ENCODE data around the gene ZNF490. TPM values are rescaled to one million over a fixed set of nuclear protein-coding genes. Genes with fewer than 3 reads are reported as not detected.
"Not testable (repeated sequence)": the region's sequence is repeated elsewhere in the genome, so short reads cannot be mapped to it uniquely, and the experiment has no call there.

Gene ZNF490
- total RNA-seq, 1 donor from 2014 or later: 9.0 TPM

DNA sequence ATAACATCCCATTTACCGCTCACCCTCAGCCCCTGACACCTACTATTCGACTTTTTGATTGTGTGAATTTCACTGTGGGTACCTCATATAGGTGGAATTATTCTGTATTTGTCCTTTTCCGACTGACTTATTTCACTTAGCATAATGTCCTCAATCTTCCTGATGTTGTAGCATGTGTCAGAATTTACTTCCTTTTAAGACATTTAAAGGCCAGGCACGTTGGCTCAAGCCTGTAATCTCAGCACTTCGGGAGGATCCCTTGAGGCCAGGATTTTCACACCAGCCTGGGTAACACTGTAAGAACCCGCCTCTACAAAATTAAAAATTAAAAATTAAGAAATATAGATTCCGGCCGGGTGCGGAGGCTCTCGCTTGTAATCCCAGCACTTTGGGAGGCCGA, 13.0 kb downstream of the ZNF490 start:
- no peak overlapping the region for H3K4me3 Mint-ChIP-seq
- intact Hi-C loops (cut with micrococcal nuclease): no loop called here
- no peak for DNase-seq
- H3K4me1 Mint-ChIP-seq: peaks cover 3% of the 10 kb centered on the region
- H3K9me3 Mint-ChIP-seq: no peaks in the 10 kb centered on the region
- no peak overlapping the region for H3K27ac Mint-ChIP-seq
- H3K27me3 Mint-ChIP-seq: no peaks in the 10 kb centered on the region
- peaks cover 40% of the 10 kb centered on the region for H3K36me3 Mint-ChIP-seq (ENCODE audit: low read depth)

DNA sequence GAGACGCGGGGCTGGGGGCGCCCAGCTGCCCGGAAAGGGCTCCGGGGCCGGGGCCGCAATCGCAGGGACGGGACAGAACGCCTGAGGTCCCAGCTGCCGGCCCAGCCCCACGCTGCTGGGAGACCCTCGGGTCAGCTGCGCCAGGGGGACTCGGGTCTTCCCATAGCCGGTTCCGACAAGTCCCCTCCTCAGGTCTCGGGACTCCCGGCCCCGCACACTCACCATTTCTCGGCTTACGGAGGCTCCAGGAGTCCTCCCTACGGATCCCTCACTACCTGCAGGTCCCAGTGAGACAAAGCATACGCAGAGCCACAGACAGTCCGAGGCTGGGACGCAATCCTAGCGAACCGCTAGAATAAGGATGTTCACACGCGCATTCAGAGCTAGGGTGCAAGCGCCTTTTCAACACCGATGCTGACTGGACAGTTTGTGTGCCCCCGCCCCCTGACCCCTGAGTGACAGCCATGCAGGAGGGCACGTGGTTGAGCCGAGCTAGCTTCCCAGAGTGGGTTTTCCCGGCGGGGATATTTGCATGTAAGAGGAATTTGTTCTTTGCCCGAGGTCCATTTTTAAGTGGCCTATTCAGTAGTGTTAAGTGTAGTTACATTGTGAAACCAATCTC, 13.6 kb downstream of the ZNF490 start:
- no peak for DNase-seq
- Mint-ChIP-seq H3K27ac (no peak overlapping the region), H3K9me3 (no peaks in the 10 kb centered on the region), H3K4me3 (no peak overlapping the region), H3K4me1 (peaks cover 2% of the 10 kb centered on the region), H3K36me3 (ENCODE audit: low read depth) (peaks cover 37% of the 10 kb centered on the region), H3K27me3 (no peaks in the 10 kb centered on the region)
- intact Hi-C loops (cut with micrococcal nuclease): no loop called here

DNA sequence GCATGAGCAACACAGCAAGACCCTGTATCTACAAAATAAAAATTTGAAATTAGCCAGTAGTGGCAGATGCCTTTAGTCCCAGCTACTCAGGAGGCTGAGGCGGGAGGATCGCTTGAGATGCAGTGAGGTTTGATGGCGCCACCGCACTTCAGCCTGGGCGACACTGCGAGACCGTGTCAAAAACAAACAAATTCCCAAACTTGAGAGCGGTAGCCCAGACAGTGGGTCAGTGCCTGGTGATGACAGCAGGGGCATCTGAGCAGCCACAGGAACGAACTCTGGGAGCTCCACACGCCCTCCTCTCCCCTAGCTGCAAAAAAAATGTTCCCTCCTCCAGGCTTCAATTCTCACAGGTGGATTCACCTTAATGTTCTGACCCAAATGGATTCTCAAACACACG, 14.1 kb downstream of the ZNF490 start:
- no peaks in the 10 kb centered on the region for H3K27me3 Mint-ChIP-seq
- no peak for DNase-seq
- intact Hi-C loops (cut with micrococcal nuclease): no loop called here
- H3K27ac Mint-ChIP-seq: no peak overlapping the region
- H3K4me1 Mint-ChIP-seq: no peaks in the 10 kb centered on the region
- no peak overlapping the region for H3K4me3 Mint-ChIP-seq
- no peaks in the 10 kb centered on the region for H3K9me3 Mint-ChIP-seq
- peaks cover 36% of the 10 kb centered on the region for H3K36me3 Mint-ChIP-seq (ENCODE audit: low read depth)

DNA sequence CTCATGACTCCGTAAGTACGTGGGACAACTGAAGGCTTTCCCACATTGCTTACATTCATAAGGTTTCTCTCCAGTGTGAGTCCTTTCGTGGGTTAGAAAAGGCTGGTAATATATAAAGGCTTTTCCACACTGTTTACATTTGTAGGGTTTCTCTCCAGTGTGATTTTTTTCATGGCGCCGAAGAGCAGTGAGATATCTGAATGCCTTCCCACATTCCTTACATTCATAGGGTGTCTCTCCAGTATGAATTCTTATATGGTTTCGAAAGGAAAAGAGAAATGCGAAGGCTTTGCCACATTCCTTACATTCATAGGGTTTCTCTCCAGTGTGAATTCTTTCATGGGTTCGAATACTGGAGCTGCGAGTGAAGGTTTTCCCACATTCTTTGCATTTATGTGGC, 29.5 kb downstream of the ZNF490 start:
- H3K36me3 Mint-ChIP-seq (ENCODE audit: low read depth): peaks cover 80% of the 10 kb centered on the region
- H3K27ac Mint-ChIP-seq: no peak overlapping the region
- intact Hi-C loops (cut with micrococcal nuclease): no loop called here
- no peaks in the 10 kb centered on the region for H3K4me1 Mint-ChIP-seq
- DNase-seq: no peak
- H3K4me3 Mint-ChIP-seq: no peak overlapping the region
- no peaks in the 10 kb centered on the region for H3K27me3 Mint-ChIP-seq
- peaks cover 25% of the 10 kb centered on the region for H3K9me3 Mint-ChIP-seq

DNA sequence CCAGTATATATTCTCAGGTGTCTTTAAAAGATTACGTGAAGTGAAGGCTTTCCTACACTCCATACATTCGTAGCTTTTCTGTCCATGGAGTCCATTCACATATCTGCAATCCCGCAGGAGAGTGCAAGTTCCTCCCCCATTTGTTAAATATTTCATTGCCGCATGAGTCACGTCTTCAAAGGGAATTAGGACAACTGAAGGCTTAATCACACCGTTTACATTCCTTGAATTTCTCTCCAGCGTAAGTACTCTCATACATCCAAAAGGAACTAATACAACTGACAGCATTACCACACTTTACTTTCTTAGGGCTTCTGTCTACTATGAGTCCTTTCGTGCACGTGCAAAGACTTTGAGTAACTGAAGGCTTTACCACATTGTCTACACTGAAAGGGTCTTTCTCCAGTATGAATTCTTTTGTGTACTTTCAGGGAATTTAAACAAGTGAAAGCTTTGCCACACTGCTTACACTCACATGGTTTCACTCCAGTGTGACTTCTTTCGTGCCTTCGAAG, 30.4 kb downstream of the ZNF490 start:
- H3K4me3 Mint-ChIP-seq: no peak overlapping the region
- H3K36me3 Mint-ChIP-seq (ENCODE audit: low read depth): peaks cover 81% of the 10 kb centered on the region
- H3K9me3 Mint-ChIP-seq: peaks cover 25% of the 10 kb centered on the region
- intact Hi-C loops (cut with micrococcal nuclease): no loop called here
- DNase-seq: no peak
- H3K27me3 Mint-ChIP-seq: no peaks in the 10 kb centered on the region
- no peak overlapping the region for H3K27ac Mint-ChIP-seq
- no peaks in the 10 kb centered on the region for H3K4me1 Mint-ChIP-seq

DNA sequence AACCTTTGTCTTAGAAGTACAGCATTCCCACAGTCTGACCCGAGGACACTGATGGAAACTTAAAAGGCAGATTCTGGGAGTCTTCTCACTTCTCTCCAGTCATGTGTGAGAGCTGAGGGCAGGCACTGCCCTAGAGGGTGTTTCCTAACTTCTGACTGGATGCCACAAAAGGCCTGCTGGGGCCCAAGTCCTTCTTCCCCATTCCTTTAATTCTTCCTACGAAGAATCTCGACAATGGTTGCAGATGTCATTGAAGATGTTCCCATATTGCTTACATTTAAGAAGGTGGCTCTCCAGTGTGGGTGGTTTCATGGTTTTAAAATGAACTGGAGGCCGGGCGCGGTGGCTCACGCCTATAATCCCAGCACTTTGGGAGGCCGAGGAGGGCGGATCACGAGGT, 32.0 kb downstream of the ZNF490 start:
- no peak for DNase-seq
- Mint-ChIP-seq H3K4me1 (peaks cover 3% of the 10 kb centered on the region), H3K27ac (no peak overlapping the region), H3K9me3 (peaks cover 25% of the 10 kb centered on the region), H3K36me3 (ENCODE audit: low read depth) (peaks cover 71% of the 10 kb centered on the region), H3K4me3 (no peak overlapping the region), H3K27me3 (no peaks in the 10 kb centered on the region)
- intact Hi-C loops (cut with micrococcal nuclease): no loop called here

DNA sequence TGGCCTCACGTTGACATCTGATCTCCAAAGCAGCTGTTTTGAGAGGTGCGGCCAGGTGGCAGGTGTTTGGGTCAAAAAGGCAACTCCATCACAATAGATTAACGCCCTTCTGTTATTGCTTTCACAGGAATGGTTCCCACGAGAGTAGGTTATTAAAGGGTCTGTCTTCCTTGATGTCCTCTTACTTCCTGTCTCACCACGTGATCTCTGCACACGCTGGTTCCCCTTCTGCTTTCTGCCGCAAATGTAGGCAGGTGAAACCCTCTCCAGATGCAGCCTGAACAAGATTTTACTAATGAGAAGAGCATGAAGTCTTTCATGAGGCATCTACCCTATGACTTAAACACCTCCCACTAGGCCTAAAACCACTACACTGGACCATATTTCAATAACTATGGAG, 36.6 kb downstream of the ZNF490 start:
- Mint-ChIP-seq H3K4me1 (peaks cover 3% of the 10 kb centered on the region), H3K4me3 (no peak overlapping the region), H3K27ac (no peak overlapping the region), H3K9me3 (peaks cover 5% of the 10 kb centered on the region), H3K27me3 (no peaks in the 10 kb centered on the region), H3K36me3 (ENCODE audit: low read depth) (peaks cover 29% of the 10 kb centered on the region)
- intact Hi-C loops (cut with micrococcal nuclease): no loop called here
- DNase-seq: no peak

DNA sequence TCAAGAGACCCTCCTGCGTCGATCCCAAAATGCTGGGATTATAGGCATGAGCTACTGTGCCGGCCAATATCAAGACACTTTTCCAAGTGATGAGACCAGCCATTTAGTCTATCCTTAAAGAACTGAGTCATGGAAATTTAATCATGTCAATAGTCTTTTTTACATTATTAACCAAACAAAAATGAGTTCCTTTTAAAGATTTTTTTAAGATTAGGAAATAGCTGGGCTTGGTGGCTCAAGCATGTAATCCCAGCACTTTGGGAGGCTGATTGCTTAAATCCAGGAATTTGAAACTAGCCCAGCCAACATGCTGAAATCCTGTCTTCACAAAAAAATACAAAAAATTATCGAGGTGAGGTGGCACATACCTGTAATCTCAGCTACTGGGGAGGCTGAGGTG, 42.7 kb downstream of the ZNF490 start:
- H3K27ac Mint-ChIP-seq: no peak overlapping the region
- intact Hi-C loops (cut with micrococcal nuclease): no loop called here
- H3K27me3 Mint-ChIP-seq: no peaks in the 10 kb centered on the region
- peaks cover 5% of the 10 kb centered on the region for H3K4me1 Mint-ChIP-seq
- peaks cover 2% of the 10 kb centered on the region for H3K36me3 Mint-ChIP-seq (ENCODE audit: low read depth)
- no peak overlapping the region for H3K4me3 Mint-ChIP-seq
- no peak for DNase-seq
- no peaks in the 10 kb centered on the region for H3K9me3 Mint-ChIP-seq

DNA sequence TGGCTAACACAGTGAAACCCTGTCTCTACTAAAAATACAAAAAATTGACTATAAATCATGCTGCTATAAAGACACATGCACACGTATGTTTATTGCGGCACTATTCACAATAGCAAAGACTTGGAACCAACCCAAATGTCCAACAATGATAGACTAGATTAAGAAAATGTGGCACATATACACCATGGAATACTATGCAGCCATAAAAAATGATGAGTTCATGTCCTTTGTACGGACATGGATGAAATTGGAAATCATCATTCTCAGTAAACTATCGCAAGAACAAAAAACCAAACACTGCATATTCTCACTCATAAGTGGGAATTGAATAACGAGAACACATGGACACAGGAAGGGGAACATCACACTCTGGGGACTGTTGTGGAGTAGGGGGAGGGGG, 44.2 kb downstream of the ZNF490 start:
- H3K36me3 Mint-ChIP-seq (ENCODE audit: low read depth); H3K4me1 Mint-ChIP-seq; intact Hi-C loops (cut with micrococcal nuclease); H3K27ac Mint-ChIP-seq; H3K9me3 Mint-ChIP-seq; H3K4me3 Mint-ChIP-seq; DNase-seq; H3K27me3 Mint-ChIP-seq: not testable (repeated sequence)

DNA sequence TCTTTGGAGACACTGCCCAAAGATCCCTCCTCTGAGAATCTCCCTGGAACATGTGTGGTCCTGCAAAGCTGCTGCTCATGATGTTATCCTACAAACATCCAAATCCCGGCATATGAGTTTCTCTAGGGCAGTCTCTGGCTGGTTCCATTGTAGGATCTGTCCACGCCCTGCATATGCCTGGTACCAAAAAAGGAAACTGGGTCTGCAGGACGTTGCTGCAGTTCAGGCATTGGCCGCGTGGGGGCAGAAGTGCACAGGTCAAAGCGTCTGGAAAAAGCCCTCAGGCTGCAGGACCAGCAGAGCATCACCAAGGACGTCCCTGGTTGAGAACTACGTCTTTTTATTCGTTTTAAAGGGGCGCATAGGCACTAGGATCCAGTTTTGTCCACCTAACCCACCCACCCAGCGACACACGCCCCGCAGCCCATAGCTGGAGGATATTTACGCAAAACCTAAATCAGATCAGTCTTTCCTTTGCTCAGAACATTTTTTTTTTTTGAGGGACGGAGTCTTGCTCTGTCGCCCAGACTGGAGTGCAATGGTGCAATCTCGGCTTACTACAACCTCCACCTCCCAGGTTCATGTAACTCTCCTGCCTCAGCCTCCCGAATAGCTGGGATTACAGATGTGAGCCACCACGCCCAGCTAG, 46.5 kb downstream of the ZNF490 start:
- DNase-seq: peak; percentile 98
- Mint-ChIP-seq H3K9me3 (no peaks in the 10 kb centered on the region), H3K36me3 (ENCODE audit: low read depth) (no peaks in the 10 kb centered on the region), H3K4me3 (no peak overlapping the region), H3K4me1 (peaks cover 5% of the 10 kb centered on the region), H3K27ac (no peak overlapping the region), H3K27me3 (no peaks in the 10 kb centered on the region)
- intact Hi-C loops (cut with micrococcal nuclease): loop anchor here (1.0 to 5.0 kb wide), 2 partner anchors 38 to 108 kb away; no protein-coding TSS in a partner anchor

DNA sequence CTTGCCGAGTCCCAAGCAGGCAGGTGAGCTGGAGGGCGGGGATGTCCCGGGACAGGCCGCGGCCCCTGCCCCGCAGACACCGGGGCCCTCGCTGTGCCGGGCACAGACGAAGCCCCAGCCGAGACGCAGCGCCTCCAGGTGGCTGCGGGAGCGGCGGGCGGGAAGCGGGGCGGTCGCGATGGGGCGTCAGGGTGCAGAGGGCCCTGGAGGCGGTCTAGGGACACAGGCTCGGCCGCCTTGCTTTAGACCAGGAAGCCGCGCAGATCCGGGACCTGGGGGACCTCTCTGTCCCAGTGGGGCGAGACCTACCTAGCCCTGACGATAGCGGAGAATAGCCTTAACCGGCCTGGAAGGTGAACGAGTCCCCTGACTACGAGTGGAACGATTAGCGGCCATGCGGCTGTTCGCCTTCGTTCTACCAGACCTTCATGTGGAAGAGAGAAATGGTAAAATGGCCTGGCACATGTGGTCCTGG, 55.1 kb downstream of the ZNF490 start:
- Mint-ChIP-seq H3K4me3 (no peak overlapping the region), H3K27me3 (no peaks in the 10 kb centered on the region), H3K36me3 (ENCODE audit: low read depth) (peaks cover 3% of the 10 kb centered on the region), H3K4me1 (peaks cover 10% of the 10 kb centered on the region), H3K9me3 (no peaks in the 10 kb centered on the region), H3K27ac (no peak overlapping the region)
- intact Hi-C loops (cut with micrococcal nuclease): no loop called here
- DNase-seq: no peak

DNA sequence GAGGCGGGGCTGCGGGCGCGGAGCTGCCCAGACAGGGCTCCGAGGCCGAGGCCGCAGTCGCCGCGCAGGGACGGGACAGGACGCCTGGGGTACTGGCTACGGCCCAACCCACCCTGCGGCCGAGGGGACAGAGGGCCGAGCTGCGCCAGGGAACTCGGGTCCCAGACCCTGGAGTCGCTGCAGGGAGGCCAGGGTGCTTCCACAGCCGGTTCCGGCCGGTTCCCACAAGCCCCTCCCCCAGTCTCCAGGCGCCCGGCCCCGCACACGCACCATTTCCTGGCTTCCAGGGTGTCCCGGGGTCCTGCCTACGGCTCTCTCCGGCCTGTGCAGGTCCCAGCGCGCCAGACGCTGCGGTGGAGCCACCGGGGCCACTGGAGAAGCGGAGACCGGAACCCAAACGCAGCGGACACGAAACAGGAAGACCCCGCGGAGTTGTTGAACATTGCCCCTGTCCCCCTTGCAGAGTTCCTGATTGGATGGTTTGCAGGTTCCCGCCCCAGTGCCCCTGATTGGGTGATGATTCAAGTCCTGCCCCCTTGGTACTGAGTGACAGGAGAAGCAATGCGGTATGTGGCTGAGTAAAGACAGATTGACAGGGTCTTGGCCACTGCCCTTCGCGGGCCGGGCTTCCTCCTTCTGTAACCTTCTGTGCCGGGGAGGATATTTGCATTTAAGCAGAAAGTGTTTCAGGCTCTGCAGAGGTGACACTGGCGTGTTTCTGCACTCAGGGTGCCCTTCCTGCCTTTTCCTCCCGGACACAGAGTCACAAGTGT, 59.4 kb downstream of the ZNF490 start, which contains the start of gene ZNF564:
Gene ZNF564 (minus strand): TSS at position 423 of the 773 bp plus-strand sequence. CDS start 150 bp downstream, at position 273.
- H3K9me3 Mint-ChIP-seq: peaks cover 15% of the 10 kb centered on the region
- peak within 1 kb of the TSS; percentile 96 for H3K27ac Mint-ChIP-seq
- peak; percentile 98 for DNase-seq
- intact Hi-C loops (cut with micrococcal nuclease): loop anchor here (1.0 to 5.0 kb wide), 5 partner anchors 54 to 259 kb away; partner anchors contain the start of genes ZNF44, ZNF490, ZNF563 and ZNF791
- peaks cover 23% of the 10 kb centered on the region for H3K4me1 Mint-ChIP-seq
- H3K4me3 Mint-ChIP-seq: peak within 1 kb of the TSS; percentile 95
- no peaks in the 10 kb centered on the region for H3K27me3 Mint-ChIP-seq
- peaks cover 34% of the 10 kb centered on the region for H3K36me3 Mint-ChIP-seq (ENCODE audit: low read depth)

DNA sequence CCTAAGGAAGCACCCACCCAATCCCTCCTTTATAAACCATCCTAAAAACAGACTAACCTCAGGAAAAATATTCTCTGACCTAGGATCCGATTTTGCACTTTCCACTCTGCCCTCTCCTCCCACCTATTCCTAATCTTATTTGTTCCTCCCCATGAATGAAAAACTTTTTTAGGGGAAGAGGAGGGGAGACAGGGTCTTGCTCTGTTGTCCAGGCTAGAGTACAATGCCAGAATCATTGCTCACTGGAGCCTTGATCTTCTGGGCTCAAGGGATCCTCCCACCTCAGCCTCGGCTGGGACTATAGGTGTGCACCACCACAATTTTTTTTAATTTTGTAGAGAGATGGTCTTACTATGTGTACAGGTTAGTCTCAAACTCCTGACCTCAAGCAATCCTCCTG, 63.7 kb downstream of the ZNF490 start:
- Mint-ChIP-seq H3K4me1 (peaks cover 34% of the 10 kb centered on the region), H3K27ac (no peak overlapping the region), H3K4me3 (no peak overlapping the region), H3K9me3 (peaks cover 31% of the 10 kb centered on the region), H3K27me3 (no peaks in the 10 kb centered on the region), H3K36me3 (ENCODE audit: low read depth) (peaks cover 68% of the 10 kb centered on the region)
- intact Hi-C loops (cut with micrococcal nuclease): no loop called here
- DNase-seq: no peak

DNA sequence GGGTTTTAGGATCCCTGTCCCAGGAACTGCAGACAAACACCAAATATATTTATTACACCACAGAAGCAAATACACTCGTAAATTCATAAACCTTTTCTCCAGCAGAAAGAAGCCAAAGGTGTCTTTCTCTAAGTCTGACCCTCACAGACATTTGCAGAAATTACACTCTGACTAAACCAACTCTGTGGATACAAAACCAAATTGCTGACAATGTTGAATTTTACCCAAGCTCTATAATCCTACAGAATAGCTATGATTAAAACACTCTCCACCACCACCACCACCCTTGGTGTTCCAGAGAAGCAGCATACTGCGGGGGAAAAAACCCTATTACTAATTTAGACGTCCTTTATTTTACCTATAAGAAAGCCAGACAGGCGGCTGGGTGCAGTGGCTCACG, 64.5 kb downstream of the ZNF490 start:
- DNase-seq: no peak
- intact Hi-C loops (cut with micrococcal nuclease): no loop called here
- Mint-ChIP-seq H3K4me1 (peaks cover 31% of the 10 kb centered on the region), H3K27ac (no peak overlapping the region), H3K36me3 (ENCODE audit: low read depth) (peaks cover 72% of the 10 kb centered on the region), H3K4me3 (no peak overlapping the region), H3K27me3 (no peaks in the 10 kb centered on the region), H3K9me3 (peaks cover 31% of the 10 kb centered on the region)
